HepG2 (cell line): ENCODE data around the gene NPBWR2. TPM values are rescaled to one million over a fixed set of nuclear protein-coding genes. Genes with fewer than 3 reads are reported as not detected.

Experiments
- ATF7 ChIP-seq, 2 experiments: fragments of 450-650 bp in 1 of 2; sonication (generic) in 1 of 2; formaldehyde crosslinking in 1 of 2; IDR thresholded peaks; 2 replicates each; pipeline versions ENCODE4 v1.4.0 to v1.6.1; 2016 to 2020; ENCODE audit warnings: antibody characterized with exemption in 1 of 2, mild to moderate bottlenecking in 1 of 2, missing genetic modification reagents in 1 of 2
- CHCHD3 ChIP-seq: sonication (generic); formaldehyde crosslinking; IDR thresholded peaks from 2 replicates; pipeline ENCODE4 v1.8.0; 2022; ENCODE audit warnings: mild to moderate bottlenecking, missing genetic modification reagents, moderate library complexity
- CSRNP2 ChIP-seq: sonication (generic); formaldehyde crosslinking; conservative IDR thresholded peaks from 2 replicates; pipeline ENCODE4 v1.8.0; 2022; ENCODE audit warnings: low read depth, missing genetic modification reagents
- ETV5 ChIP-seq: IDR thresholded peaks from 2 replicates; pipeline ENCODE4 v1.6.1; 2018; ENCODE audit warnings: missing biosample characterization, missing genetic modification reagents, inconsistent platforms, borderline replicate concordance
- HCFC1 ChIP-seq: fragments of 150-350 bp; IDR thresholded peaks from 2 replicates; pipeline ENCODE4 v1.6.1; 2014; ENCODE audit warnings: low read depth, low read length
- JARID2 ChIP-seq: sonication (generic); formaldehyde crosslinking; IDR thresholded peaks from 2 replicates; pipeline ENCODE4 v1.8.1; 2023; ENCODE audit warnings: missing genetic modification reagents, inconsistent platforms; ENCODE audit not compliant: insufficient replicate concordance
- MAZ ChIP-seq, 2 experiments: sonication (generic) in 1 of 2; formaldehyde crosslinking in 1 of 2; IDR thresholded peaks; 2 replicates each; pipeline versions ENCODE4 v1.5.0 to v1.6.1; 2012 to 2020; ENCODE audit warnings: low read depth in 2 of 2, mild to moderate bottlenecking in 2 of 2, borderline replicate concordance in 1 of 2, improper control_type of control experiment in 1 of 2, low read length in 1 of 2, missing genetic modification reagents in 1 of 2, moderate library complexity in 1 of 2
- MTA1 ChIP-seq: sonication (generic); formaldehyde crosslinking; IDR thresholded peaks from 2 replicates; pipeline ENCODE4 v1.4.0; 2020; ENCODE audit warnings: missing genetic modification reagents, mild to moderate bottlenecking, borderline replicate concordance
- NR1H2 ChIP-seq: sonication (generic); formaldehyde crosslinking; IDR thresholded peaks from 2 replicates; pipeline ENCODE4 v1.8.1; 2022; ENCODE audit warnings: low read depth, missing genetic modification reagents, borderline replicate concordance
- PHF21A ChIP-seq: sonication (generic); formaldehyde crosslinking; IDR thresholded peaks from 2 replicates; pipeline ENCODE4 v1.5.0; 2020; ENCODE audit warnings: mild to moderate bottlenecking, missing genetic modification reagents
- PITX1 ChIP-seq: sonication (generic); formaldehyde crosslinking; IDR thresholded peaks from 2 replicates; pipeline ENCODE4 v1.5.1; 2020; ENCODE audit warnings: mild to moderate bottlenecking, missing genetic modification reagents
- POLR2AphosphoS5 ChIP-seq: IDR thresholded peaks from 2 replicates; pipeline ENCODE4 v1.6.1; 2012; ENCODE audit warnings: low read depth, low read length
- SMAD9 ChIP-seq: sonication (generic); formaldehyde crosslinking; IDR thresholded peaks from 2 replicates; pipeline ENCODE4 v1.5.1; 2020; ENCODE audit warnings: mild to moderate bottlenecking, missing genetic modification reagents
- SPEN ChIP-seq: sonication (generic); formaldehyde crosslinking; IDR thresholded peaks from 2 replicates; pipeline ENCODE4 v1.5.1; 2020; ENCODE audit warnings: low read depth, mild to moderate bottlenecking, missing genetic modification reagents
- TEF ChIP-seq: sonication (generic); formaldehyde crosslinking; IDR thresholded peaks from 2 replicates; pipeline ENCODE4 v1.5.0; 2020; ENCODE audit warnings: missing genetic modification reagents
- TFDP2 ChIP-seq: sonication (generic); formaldehyde crosslinking; IDR thresholded peaks from 2 replicates; pipeline ENCODE4 v1.4.0; 2020; ENCODE audit warnings: missing genetic modification reagents
- UBTF ChIP-seq: sonication (generic); formaldehyde crosslinking; IDR thresholded peaks from 2 replicates; pipeline ENCODE4 v1.4.0; 2020; ENCODE audit warnings: mild to moderate bottlenecking, missing genetic modification reagents
- ZNF446 ChIP-seq: sonication (generic); formaldehyde crosslinking; IDR thresholded peaks from 2 replicates; pipeline ENCODE4 v1.5.0; 2020; ENCODE audit warnings: mild to moderate bottlenecking, missing genetic modification reagents
- ZNF484 ChIP-seq: sonication (generic); formaldehyde crosslinking; IDR thresholded peaks from 2 replicates; pipeline ENCODE4 v1.5.1; 2020; ENCODE audit warnings: mild to moderate bottlenecking, low read depth, missing genetic modification reagents, borderline replicate concordance
- polyA plus RNA-seq, 8 experiments: library from polyadenylated mRNA; depleted of rRNA in 3 of 8; stranded (reverse) in 7 of 8; unstranded in 1 of 8; fragments of >200 nt; fragmentation: Illumina TruSeq in 4 of 8; extraction: Trizol in 4 of 8; gene quantifications; 2 replicates each; pipeline versions ENCODE4 v1.2.1 to v1.2.3, GENCODE V29; 2011 to 2016; ENCODE audit warnings: low read depth in 4 of 8, missing spikeins in 1 of 8, mixed read lengths in 1 of 8; ENCODE audit not compliant: insufficient read depth in 1 of 8
- total RNA-seq, 5 experiments: library from RNA; depleted of rRNA; stranded (reverse); fragments of >200 nt; fragmentation: Illumina TruSeq; extraction: Trizol; gene quantifications; 2 replicates each; pipeline ENCODE4 v1.2.3, GENCODE V29; 2016; ENCODE audit warnings: low read depth in 1 of 5

NPBWR2 gene
- total and polyA plus RNA-seq, 2 of the 13 experiments (the other 11 are each of a cell fraction or from before 2014, with no cell fraction given), result not detected

- TF ChIP-seq CSRNP2 (no peak), MAZ (IDR thresholded peaks at IDR 0.05; ENCODE audit: borderline replicate concordance, low read depth, low read length) (peak; percentile 32), MAZ (CRISPR knock-in tag; IDR thresholded peaks at IDR 0.05; ENCODE audit: low read depth) (peak; percentile 55), CHCHD3 (CRISPR knock-in tag) (no peak), SPEN (CRISPR knock-in tag) (peak; percentile 56), ZNF446 (CRISPR knock-in tag) (0 out of 2 replicates have a peak, but pooled peaks have one; percentile 37), PHF21A (peak; percentile 44; the same call in 1 of the 2 replicates), SMAD9 (CRISPR knock-in tag) (no peak), PITX1 (CRISPR knock-in tag) (peak; percentile 24; the same call in 1 of the 2 replicates), TEF (CRISPR knock-in tag) (no peak), ETV5 (CRISPR knock-in tag) (peak; percentile 71), POLR2AphosphoS5 (no peak; the same call in 1 of the 2 replicates), ZNF484 (no peak), MTA1 (CRISPR knock-in tag) (peak; percentile 54; the same call in 1 of the 2 replicates), TFDP2 (CRISPR knock-in tag) (peak; percentile 61; the same call in 1 of the 2 replicates), HCFC1 (no peak), JARID2 (CRISPR knock-in tag) (no peak), ATF7 (IDR thresholded peaks at IDR 0.05) (no peak), ATF7 (CRISPR knock-in tag; IDR thresholded peaks at IDR 0.05) (no peak), NR1H2 (CRISPR knock-in tag) (no peak), UBTF (CRISPR knock-in tag) (peak; percentile 35)
These were observed 27.9 kb downstream of the NPBWR2 start, which contains the start of gene RGS19 (continued) for GRCh38 chr20:64079273-64080012.
